Activated CD8-positive, alpha-beta memory T cell treated with anti-CD3 and anti-CD28 coated beads, Interleukin-2, amount 50 U/mL, for 4 hours (primary cell): Measurements from ENCODE around the gene HAPSTR1.
A peak's percentile ranks its signal among the peaks of the same experiment; 100 is the strongest.
"Not testable (repeated sequence)": the region's sequence is repeated elsewhere in the genome, so short reads cannot be mapped to it uniquely, and the experiment has no call there.

Experiments used
- DNase-seq: peaks from one replicate; pipeline ENCODE4 v3.0.0-alpha.2; 2020

HAPSTR1 gene

DNA sequence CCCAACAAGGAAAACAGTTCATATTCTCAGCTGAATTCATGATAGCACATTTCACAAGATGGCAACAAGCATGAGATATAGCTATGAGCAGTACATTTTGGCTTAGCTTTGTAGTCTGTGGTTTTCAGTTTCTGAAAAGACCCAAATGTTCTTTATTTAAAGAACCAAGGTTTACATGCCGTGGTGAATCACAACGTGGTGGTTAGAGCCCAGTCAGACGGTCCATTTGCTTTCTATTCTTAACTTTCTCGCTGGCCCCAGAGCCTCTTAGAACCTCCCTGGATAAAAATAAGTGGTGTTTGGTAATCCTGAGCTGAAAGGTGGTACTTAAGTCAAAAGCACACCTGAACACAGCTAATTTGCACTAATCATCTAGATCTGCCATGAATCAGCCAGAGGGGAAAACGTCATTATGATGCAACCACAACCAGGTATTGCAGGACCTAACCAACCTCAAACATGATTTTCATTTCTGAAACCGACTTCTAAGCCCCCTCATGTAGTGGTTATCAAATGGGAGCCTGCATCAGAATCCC lies 18.6 kb upstream of the HAPSTR1 start:
- peak; percentile 18 for DNase-seq

DNA sequence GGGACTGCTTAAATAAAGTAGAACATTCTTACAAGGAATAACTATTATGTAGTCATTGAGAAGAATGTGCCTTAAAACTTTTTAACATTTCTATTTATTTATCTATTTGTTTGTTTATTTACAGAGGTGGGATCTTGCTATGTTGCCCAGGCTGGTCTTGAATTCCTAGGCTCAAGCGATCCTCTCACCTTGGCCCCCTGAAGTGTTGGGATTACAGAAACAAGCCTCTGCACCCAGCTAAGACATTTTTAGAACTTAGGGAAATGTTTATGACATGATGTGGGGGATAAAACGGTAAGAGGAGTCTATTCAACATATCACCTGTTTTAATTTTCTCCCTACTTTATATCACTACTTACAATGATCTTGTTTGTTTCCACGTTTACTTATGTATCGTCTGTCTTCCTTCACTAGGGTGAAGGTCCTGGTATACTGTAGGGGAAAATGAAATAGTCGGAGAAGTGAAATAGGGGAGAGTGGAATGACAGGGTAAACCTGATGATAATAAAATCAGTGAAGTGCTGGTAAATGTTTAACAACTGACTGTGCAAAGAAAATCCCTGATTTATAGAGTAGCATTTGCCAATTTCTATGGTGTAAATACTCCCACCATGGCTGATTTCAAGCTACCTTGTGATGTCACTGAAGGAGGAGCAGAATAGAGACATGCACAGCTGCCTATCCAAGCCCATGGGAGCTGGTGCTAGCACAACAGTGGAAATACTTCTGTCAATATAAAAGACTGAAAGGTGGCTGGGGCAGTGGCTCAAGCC lies 16.0 kb upstream of the HAPSTR1 start:
- DNase-seq = no peak

DNA sequence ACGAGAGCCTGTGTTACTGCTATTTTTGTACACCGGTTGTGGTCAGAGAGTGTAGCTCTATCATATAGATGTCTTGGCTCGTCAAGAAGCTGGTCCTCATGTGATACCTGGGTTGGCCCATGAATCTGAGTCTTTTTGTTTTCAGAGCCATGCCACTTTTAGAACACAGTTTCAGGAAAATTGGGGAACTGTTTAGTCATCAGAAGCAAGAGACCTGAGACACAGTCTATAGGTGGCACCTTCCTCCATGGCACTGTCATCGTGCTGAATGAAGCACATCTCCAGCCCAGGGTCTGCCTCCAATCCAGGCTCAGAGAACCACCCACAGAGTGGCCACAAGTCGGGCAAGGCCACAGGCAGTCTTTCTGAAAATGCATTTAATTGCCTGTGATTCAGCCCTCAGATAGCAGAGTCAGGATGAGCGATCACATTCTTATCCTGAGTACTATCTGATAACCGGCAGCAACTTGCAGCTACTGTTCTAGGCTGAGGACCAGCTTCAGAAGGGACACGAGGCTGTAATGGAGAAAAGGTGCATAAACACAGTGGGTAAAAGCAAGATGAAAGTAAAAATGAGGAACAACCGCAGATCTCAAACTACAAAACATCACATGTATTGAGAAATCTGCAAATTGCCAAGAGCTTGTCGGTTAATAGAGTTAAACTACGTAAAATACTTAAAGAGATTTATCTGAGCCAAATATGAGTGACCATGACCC lies 14.2 kb upstream of the HAPSTR1 start:
- DNase-seq = no peak

DNA sequence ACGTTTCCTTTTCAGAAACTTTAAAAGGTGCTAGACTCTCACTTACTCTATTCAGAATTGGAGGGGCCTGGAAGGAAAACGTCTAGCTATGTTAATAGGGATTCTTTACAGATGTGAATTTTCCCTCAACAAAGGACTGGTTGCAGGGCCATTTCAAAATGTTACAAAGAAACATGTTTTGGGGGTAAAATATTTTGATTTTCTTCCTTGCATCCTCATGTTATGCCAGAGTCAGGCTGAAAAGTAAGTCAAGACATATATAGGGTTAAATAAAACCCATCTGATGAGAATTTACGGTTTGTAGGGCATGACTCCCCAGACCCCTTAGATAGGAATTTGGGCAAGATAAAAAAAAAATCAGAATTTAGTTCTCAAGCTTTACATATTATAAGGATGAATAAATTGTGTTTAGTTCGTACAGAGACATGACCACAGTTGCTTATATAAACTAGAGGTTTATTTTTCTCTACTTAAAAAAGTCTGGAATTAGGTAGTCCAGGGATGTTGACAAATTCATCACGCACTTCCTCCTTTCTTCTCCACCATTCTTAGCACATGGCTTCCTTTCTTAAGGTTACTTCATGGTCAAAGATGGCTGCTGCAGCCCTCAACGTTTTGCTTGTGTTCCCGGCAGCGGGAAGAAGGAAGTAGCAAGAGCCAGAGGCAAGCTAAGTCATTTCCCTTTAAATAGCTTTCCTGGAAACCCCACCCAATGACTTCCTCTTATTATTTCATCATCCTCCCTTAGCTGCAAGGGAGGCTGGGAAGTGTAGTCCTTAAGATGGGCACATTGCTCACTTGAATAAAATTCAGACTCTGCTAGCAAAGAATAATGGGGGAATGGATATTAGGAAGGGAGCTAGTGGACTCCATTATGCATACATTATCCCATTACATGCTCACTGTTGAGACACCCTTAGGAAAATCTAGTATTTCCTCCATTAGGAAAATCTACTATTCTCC lies 12.7 kb upstream of the HAPSTR1 start:
- peak; percentile 24 for DNase-seq

DNA sequence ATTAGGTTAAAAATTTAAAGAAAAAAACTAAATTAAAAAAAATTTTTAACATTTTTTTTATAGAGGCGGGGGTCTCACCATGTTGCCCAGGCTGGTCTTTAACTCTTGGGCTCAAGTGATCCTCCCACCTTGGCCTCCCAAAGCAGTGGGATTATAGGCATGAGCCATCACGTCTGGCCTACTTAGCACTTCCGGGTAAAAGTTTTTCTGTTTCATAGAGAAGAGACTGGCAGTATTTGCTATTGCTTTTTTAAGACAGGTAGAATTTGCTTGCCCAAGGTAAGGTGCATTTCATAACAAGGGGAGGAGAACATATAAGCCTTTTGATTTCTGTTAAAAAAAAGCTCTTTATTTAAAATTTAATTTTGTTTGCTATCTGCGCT lies 12.0 kb upstream of the HAPSTR1 start:
- DNase-seq = no peak

DNA sequence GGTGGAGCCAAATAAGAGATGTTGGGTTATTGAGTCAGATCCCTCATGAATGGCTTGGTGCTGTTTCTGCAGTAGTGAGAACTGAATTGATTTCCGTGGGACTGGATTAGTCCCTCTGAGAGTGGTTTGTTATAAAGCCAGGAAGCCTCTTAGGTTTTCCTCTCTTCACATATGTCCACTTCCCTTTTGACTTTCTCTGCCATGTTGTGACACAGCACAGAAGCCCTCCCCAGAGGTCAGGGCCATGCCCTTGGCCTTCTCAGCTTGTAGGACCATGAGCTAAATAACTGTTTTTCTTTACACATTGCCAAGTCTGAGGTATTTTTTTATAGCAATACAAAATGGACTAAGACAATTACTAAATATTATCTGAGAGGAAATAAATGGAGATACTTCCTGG lies 10.3 kb upstream of the HAPSTR1 start:
- DNase-seq = no peak

DNA sequence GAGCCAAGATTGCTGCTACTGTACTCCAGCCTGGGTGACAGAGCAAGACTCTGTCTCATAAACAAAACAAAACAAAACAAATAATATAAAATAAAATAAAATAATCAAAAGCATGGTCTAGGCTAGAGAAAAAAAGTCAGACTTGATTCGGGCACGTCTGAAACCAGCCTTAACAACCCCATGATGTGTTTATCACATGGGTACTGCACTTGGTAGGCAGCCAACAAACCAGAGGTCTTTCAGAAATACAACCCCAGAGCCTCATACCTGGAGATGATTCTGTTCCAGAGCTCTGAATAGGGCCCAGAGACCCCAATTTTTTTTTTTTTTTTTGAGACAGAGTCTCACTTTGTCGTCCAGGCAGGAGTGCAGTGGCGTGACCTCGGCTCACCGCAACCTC lies 9.6 kb upstream of the HAPSTR1 start:
- DNase-seq = no peak

DNA sequence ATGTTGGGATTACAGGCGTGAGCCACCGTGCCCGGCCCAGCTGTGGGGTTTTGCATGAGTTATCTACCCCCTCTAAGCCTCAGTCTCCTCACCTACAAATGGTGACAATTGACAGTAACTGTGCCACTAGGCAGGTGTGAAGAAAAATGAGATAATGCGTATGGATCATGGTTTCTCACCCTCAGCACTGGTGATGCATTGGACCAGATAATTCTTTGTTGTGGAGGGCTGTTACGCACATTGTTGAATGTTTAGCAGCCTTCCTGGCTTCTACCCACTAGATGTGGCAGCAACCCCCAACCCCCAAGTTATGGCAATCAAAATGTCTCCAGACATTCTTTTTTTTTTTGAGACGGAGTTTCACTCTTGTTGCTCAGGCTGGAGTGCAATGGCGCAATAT lies 9.0 kb upstream of the HAPSTR1 start:
- DNase-seq = no peak

DNA sequence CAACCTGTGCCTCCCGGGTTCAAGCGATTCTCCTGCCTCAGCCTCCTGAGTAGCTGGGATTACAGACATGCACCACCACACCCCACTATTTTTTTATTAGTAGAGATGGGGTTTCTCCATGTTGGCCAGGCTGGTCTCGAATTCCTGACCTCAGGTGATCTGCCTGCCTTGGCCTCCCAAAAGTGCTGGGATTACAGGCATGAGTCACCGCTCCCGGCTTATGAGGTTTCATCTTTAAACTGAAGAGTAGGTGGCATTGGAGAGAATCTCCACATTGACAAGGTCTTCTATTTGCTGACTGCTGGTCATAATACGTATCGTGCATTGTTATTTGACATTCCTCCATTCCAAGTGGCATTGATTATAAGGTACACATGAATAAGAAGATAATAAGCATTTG lies 3.7 kb upstream of the HAPSTR1 start:
- not testable (repeated sequence) for DNase-seq

DNA sequence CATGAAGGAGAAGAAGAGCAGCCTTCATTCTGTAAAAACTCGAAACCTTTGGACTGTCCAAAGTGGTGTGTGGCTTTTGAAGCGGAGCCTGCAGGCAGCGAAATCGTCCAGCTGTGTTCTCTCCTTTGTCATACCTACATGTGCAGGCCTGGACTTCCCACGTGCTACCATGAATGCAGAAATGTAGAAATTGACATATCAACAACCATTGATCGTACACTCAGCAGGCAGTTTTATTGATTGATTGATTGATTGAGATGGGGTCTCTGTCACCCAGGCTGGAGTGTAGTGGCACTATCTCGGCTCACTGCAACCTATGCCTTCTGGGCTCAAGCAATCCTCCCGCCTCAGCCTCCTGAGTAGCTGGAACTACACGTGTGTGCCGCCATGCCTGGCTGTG lies 2.6 kb upstream of the HAPSTR1 start:
- DNase-seq = no peak

DNA sequence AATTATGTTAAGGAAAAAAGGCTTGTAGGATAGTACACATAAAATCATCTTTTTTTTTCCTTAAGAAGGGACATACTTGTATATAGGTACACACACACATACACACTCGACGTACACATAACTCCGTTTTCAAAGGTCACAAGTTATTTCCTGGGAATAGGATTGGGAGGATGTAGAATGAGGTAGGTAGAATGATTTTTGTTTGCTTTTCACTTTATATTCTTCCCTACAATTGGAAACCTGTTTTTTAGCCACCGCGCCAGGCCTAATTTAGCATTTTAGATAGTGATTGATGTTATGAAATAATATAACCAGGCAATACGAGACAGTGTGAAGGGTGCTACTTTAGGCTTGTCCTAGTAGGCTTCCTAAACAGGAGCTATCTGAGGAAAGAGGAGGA lies 1.8 kb upstream of the HAPSTR1 start:
- DNase-seq = no peak

DNA sequence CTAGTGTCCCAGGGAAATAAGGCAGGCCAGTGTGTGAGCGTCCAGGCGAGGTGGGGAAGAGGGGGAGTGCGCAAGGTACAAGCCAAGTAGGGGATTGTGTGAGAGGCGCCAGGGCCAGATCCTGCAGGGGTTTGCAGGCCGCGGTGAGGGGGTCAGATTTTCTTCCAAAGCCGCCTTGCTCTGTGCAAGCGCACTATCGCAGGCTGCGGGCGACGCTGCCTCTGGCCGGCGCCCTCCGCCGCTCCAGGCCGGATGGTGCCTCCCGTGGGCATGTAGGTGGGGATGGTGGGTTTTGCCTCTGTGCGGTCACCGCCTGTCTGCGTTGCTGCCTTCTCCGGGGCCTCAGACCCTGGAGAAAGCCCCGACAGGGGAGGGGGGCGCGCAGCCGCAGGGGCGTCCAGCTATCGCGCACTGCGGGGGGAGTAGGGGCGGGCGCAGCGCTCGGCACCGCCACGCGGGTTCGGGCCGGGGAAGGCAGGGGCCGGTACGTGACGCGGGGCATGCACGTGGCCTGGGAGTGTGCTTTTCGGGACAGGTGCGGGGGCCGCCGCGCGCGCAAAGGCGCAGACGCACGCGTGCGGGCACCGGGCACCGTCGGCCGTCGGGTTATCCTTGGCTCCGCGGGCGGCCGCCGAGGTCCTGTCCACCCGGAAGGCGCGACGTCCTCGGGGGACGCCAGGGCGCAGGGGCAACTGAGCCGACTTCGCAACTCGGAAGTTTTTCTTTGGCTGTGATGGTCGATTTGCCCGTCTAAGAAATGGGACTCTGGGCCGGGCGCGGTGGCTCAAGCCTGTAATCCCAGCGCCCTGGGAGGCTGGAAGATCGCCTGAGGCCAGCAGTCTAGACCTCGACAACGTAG lies 1.1 kb upstream of the HAPSTR1 start:
- DNase-seq = peak; percentile 61

DNA sequence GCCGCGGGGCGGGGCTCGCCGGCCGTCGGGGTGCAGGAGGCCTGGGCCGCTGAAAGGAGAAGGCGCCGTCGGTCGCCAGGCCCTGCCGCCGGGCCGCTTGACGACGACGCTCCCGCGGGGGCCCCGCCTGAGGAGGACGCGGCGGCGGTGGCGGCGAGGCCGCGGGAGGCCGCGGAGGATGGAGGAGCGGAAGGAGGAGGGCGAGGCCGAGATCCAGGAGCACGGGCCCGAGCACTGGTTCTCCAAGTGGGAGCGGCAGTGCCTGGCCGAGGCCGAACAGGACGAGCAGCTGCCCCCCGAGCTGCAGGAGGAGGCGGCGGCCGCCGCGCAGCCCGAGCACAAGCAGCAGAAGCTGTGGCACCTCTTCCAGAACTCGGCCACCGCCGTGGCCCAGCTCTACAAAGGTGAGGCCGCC lies 430 bp downstream of the HAPSTR1 start:
- peak; percentile 45 for DNase-seq

DNA sequence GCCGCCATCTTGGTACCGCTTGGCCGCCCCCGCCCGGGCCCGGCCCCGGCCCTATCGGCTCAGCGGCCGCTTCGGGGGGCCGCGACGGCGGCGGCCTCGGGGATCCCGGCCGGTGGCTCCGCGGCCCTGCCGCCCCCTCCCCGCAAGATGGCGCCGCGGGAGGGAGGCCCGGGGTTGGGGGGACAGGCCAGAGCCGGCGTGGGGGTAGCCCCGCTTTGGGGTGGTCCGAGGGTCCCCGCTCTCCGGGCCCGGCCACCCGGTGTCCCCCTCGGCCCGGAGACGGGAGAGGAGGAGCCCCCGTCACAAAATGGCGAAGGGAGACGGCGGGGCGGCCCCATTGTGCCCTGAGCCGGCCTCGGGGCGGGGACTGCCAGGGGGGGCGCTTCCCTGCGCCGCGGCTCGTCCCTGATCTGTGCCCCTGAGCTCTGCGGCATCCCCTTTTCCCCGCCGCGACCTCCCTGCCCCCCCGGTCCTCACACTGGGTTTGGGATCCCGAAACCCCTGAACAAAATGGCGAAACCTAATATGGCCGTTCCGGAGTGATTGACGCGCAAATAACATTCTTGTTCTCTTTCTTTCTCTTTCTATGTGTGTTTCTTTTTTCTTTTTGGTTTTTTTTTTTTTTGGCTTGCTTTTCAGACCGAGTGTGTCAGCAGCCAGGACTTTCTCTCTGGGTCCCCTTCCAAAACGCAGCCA lies 986 bp downstream of the HAPSTR1 start:
- peak; percentile 61 for DNase-seq

DNA sequence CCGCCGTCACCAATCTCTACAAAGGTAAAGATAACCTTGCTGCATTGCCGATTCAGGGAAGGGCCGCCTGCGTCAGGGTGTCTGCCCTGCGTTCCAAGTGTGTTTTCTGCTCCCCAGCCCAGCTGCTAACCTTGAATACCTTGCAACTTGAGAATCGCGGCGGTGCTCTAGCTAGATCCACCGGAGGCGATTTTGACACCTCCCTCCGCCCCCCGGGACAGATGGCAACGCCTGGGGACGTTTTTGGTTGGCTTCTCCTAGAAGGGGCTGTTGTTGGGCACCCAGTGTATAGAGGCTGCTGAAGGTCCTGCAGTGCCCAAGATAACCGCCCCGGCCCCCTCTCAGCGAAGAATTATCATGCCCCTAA lies 1.5 kb downstream of the HAPSTR1 start:
- DNase-seq = peak; percentile 24

DNA sequence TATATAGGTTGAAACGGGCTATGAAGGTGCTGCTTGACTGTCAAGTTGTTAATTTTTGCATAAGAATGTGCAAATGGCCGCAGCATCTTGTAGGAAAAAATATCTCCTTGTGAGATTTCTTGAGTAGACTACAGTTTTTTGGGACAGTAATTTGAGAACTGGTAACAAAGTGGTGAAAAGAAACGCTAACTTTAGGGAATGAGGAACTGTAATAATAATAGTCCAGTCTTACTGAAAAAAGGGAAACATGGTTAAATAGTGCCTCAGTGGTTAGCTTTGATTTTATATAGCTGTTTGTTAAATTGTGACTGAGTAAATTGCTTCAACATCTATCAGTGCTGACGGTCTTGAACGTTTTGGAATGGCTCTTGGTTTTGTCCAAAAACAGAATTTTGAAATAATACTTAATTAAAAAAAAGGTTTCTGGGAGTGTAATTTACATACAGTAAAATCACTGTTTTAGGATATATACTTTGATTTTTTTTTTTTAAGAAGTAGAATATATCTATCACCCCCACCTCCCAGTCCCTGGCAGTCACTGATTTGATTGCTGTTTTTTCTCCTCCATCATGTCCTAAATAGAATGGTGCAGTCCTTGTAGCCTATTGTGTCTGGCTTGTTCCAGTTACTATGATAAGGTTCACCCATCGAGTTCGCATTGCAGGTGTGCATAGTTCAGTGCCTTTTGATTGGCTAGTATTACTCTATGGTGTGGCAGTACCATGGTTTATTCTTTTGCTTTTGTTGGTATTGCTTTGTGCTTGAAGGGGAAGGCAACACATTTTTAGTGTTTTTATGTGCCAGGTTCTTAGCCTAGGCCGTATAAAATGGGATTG lies 2.8 kb downstream of the HAPSTR1 start:
- DNase-seq = no peak

DNA sequence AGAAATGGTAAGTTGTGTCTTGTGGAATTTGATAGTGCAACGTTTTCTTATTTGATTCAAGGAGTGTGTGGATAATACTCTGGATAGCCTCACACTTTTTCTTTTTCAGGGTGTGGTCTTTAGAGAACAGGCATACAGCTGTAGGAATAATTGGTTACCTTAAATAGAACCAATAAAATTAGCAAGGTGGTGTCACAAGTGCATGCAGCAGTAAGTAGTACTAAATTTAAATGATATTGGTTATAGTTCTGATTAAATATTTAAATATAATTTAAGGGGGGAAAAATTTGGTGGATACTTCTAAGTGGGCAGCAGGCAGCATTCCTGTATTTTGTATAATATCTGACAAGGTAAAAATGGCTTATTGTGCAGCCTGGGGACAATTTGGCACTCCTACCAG lies 3.7 kb downstream of the HAPSTR1 start:
- DNase-seq = no peak

DNA sequence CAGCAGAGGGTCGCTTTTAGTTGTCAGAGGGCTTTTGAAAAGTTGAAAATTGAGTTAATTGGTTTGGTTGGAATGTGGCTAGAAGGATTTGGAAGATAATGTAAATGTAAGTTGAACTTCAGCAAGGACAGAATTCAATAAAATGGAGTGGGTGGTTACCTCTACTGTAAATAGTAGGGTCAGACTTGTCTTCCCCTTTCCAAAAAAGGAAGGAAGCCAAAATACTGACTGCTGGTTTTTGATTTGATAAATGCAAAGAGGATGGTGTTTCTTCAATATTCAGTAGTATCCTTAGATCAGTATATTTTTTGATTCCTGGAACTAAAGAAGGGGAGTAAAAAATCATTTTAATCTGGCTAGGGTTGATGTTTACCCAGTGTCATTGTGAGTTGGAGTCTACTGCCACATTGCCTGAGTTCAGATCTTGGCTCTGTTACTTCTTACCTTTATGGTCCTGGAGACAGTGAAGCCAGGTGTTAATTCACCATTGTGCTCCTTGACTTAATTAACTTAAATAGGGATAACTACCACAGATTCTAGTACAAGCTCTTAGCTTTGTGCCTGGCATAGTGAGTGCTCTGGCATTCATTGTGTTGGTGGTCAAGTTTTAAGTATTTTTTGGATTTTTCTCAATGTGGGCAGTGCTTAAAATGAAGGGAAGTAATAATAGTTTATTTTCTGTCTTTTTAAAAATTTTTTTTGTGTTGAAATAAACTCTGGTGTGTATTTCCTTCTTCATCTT lies 4.4 kb downstream of the HAPSTR1 start:
- DNase-seq = no peak

DNA sequence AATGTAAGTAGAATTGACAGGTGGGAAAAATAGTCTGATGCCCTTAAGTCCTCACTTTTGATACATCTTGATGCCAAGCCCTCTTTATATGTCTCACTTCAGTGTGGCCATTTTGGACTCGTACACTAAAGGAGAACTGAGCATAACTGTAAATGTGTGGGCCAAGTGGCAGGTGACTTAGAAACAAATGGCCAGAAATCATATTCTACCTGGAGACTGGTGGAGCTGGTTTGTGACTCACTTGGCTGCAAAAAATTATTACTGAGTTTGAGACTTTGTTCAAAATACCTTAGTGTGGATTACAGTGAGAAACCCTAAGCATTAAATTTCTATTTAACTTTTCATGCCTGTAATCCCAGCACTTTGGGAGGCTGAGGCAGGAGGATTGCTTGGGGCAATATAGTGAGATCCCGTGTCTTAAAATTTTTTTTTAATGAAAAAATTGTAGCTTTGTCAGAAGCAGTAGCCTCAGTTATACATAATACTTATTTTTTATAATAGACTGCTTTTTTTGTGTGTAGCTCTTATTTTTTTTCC lies 5.0 kb downstream of the HAPSTR1 start:
- DNase-seq = no peak
